HUDEP-2 (cell line): Measurements from ENCODE around the gene ACER2.

Experiments
- DNase-seq, 76 experiments: peaks; one replicate each; lab custom pipeline; 2025; ENCODE audit not compliant: unreplicated experiment in 76 of 76; lab: John Stamatoyannopoulos, UW

ACER2 gene

GRCh38 chr9:19446361-19446861 is 37.6 kb downstream of the ACER2 start:
- DNase-seq = no peak

DNA sequence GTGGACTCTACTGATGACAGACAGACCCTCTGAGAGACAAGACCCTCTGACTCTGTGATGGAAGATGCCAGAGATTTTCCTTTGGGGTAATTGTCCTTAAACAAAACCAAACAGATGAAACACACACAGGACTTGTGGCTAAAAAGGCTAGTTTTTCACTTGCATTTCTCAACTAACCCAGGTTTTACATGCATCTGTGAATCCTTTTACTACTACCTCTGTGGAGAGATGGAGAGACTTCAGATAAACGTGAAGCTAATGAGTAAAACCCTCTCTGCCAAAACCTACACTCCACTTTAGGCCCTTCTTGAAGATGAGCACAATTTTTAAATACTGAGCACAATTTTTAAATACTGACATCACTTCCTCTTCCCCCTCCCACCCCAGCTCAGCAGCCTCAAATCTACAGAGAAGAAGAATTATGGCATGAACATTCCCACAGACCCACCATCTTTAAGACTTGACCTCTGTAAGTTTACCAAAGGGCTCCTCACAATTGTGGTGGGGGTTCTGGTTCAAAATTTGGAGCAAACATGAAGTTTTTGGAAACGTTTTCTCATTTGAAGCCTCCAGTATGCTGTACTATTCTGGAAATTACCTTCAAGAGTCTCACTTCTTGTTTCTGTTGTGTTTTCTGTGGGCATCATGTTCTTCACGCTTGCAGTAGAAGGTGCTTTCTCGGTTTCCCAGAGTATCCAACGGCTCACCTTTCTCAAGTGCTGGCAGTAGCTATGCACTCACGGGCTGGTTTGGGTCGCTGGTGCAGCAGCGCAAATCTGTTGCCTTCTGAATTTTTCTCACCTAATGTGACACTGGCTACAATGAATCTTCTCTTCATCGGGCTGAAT is 42.7 kb downstream of the ACER2 start:
- no peak for DNase-seq

DNA sequence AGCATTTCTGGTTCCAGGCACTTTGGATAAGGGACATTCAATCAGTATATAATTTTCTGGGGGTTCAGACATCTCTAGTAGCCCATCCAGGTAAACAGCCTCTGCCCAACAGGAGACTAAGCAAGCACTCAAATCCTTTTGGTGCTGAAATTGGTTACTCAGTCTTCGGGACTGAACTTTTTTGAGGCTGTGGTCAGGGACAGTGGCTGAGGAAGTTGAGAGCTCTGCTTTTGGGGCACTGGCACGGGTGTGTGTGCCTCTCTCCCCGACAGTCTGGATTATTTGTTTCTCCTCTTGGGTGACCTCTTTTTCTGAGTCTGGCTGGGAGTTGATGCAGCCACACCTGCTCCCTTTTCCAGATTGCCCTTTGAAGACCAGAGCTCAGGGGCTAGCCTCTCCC is 47.6 kb downstream of the ACER2 start:
- DNase-seq = no peak

- peak in 66 of 76 experiments; percentile 5 to 82 (median 47) for DNase-seq
These were observed 48.3 kb downstream of the ACER2 start for GRCh38 chr9:19456996-19457692.

GRCh38 chr9:19457693-19458009 is 48.8 kb downstream of the ACER2 start:
- DNase-seq = no peak

GRCh38 chr9:19460243-19460642 is 51.4 kb downstream of the ACER2 start:
- DNase-seq = no peak

DNA sequence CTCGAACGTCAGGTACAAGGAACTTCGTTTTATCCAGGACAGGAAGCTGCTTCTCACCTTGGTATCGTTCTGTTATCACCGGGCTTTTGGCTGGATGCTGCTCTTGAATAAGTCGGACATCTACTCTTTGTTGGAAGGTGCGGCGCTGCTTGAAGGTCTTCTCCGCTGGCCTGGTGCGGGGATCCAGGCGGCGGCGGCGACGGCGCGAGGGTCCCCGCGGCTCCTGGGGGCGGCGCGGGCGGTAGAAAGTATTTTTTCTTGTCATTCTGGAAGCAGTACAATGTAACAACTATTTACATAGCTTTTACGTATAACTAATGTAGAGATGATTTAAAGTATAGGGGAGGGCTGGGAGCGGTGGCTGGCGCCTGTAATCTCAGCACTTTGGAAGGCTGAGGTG is 52.3 kb downstream of the ACER2 start:
- DNase-seq = no peak

DNA sequence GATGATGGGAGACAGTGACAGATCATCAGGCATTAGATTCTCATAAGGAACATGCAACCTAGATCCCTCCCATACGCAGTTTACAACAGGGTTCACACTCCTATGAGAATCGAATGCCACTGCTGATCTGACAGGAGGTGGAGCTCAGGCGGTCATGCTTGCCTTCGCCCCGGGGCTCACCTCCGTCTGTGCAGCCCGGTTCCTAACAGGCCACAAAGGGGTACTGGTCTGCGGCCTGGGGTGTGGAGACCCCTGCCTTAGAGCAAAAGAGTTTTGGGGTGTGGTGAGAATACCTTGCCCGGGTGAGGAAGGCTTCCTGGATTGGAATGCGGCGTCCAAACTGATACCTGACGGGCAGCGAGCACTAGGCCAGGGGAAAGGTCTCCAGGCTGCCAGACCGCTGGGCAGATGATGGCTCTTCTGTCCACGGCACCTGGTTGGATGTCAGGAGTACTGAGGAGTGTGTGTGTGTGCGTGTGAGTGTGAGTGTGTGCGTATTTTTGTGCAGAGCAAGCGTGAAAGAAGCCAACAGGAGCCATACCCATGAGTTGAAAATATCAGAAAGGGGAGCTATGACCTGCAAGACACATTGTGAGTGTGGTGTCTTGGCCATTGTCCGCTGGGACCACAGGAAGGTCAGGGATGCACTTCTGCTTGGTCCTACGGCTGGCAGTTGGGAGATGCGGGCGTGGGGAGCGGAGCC is 55.4 kb downstream of the ACER2 start:
- no peak for DNase-seq

DNA sequence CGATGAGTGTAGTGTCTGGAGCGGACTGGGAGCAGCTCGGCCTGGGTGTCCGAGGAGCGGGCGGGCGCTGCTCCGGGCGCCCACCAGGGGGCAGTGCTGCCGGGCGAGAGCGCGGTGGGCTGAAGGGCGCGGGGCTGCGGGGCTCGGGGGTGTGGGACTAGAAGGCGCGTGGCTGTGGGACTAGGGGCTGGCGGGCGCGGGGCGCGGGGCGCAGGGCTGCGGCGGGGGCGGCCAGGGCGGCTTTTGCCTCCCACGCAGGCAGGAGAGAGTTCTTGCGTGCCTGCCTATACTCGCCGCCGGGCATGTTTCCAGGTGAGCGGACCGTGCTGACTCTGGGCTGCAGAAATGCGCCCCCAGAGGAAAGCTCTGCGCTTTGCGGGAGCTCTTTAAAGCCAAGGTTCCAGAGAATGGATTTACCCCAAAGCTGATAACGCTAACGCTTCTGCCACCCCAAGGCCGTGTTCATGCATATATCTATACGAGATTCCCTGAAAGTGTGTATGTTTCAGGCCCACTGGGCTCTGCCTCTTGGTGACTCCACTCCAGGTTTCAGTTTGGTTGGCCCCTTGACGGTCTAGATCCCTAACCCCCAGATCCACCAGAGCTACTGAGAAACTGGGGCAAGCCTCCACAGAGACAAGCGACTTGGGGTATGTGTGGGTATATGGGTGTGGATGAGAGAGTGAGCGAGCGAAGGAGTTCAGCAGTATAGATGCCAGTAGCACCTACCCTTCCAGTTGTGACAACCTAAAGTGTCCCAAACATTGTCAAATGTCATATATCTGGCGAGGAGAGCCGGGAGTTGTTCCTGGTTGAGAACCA is 56.2 kb downstream of the ACER2 start:
- DNase-seq = peak in 75 of 76 experiments; percentile 15 to 95 (median 74)

DNA sequence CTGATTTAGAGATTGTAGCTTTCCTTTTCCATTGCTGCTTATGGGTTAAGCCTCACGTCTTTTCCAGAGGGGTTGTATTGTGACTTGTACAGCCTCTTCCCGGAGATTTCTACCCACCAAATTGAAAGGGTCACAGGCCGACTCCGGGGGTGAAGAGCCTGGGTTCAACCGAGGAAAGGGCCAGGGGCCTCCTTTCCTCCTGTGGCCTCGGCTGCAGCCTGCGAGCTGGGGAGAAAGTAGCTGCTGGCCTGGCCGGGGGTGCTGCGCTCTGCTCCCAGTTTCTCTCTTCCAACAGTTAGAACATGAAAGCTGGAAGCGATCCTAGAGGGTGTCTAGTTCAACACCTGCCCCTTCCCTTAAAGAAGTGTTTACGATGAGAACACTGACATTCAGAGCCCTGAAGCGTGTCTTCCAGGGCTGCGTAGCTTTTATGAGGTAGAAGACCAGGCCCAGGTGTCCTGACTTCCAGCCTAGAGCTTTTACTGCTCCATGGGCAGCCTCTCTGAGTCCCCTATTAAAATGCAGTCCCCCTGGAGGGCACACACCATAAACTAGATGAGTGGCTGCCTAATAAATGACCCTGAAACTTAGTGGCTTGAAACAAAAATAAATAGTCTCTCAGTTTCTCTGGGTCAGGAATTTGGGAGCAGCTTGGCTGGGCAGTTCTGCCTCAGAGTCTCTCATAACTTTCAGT is 56.9 kb downstream of the ACER2 start:
- DNase-seq = no peak

- DNase-seq = no peak
These were observed 57.5 kb downstream of the ACER2 start for GRCh38 chr9:19466280-19466639.

DNA sequence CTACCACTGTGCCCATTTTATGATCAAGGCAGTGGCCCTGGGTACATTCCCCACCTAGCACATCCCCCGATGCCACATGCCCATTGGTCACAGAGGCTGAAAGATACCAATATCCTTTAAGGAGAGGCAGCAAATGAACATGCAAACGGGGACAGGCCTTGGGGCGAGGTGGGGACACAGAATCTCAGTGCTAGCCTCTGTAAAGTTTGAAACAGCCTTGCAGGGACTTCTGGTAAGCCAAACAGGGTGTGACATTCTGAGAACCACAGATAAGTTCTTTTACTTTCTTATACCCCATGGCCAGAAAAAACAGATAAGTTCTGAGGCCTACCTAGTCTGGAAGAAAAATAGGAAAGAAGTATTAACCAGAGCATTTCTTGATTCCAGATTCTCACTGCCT is 60.5 kb downstream of the ACER2 start:
- DNase-seq = peak in 51 of 76 experiments; percentile 4 to 59 (median 21)

- DNase-seq = no peak
These were observed 61.8 kb downstream of the ACER2 start for GRCh38 chr9:19470567-19470966.

DNA sequence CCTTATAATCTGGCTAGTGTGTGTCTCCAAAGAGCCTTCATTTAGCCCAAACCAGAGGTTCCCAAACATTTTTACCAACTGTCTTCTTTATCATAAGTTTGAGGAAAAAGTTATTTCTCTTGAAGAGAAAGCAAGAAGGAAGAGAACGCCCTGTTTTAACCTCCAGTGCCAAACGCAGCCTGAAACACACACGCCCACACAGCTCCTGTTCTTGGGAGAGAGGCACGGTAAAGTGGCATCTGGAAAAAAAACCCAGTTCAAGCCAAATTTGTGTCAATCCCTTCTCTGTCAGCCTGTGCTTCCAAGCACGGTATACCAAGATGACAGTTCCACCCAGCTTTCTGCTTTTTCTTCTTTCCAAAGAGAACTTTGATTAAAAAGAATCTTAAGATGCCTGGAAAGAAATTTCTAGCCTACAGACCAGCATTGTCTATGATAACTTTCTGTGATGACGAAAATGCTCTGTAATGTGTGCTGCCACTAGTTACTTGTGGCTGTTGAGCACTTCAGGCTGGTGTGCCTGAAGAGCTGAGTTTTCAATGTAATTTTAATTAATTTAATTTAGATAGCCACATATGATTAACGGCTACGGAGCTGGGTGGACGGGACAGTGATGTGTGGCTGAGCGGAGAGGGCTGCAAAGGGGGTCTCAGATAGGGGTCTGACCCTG is 62.3 kb downstream of the ACER2 start:
- no peak for DNase-seq

GRCh38 chr9:19471737-19472648 is 63.2 kb downstream of the ACER2 start:
- DNase-seq = peak in 42 of 76 experiments; percentile 3 to 64 (median 22)

DNA sequence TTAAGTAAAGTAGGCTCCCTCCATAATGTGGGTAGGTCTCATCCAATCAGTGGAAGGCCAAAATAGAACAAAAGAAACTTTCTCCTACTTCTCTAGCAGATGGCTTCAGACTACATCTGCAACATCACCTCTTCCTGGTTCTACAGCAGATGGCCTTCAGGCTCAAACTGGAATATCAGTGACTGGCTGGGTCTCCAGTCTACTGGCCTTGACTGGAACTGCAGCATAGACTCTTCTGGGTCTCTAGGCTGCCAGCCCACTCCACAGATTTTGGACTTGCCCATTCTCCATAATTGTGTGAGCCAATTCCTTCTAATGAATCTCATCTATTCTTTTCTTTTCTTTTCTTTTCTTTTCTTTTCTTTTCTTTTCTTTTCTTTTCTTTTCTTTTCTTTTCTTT is 64.8 kb downstream of the ACER2 start:
- DNase-seq = no peak

GRCh38 chr9:19479874-19480273 is 71.1 kb downstream of the ACER2 start:
- DNase-seq = no peak

GRCh38 chr9:19480345-19480744 is 71.5 kb downstream of the ACER2 start:
- no peak for DNase-seq
